ENCODE results near the gene SDR42E2.
"Not testable (repeated sequence)": the region's sequence is repeated elsewhere in the genome, so short reads cannot be mapped to it uniquely, and the experiment has no call there.

The SDR42E2 gene

GRCh38 chr16:22124583-22125284, 37.6 kb upstream of the SDR42E2 start:
- TF ChIP-seq, protein P1, sequence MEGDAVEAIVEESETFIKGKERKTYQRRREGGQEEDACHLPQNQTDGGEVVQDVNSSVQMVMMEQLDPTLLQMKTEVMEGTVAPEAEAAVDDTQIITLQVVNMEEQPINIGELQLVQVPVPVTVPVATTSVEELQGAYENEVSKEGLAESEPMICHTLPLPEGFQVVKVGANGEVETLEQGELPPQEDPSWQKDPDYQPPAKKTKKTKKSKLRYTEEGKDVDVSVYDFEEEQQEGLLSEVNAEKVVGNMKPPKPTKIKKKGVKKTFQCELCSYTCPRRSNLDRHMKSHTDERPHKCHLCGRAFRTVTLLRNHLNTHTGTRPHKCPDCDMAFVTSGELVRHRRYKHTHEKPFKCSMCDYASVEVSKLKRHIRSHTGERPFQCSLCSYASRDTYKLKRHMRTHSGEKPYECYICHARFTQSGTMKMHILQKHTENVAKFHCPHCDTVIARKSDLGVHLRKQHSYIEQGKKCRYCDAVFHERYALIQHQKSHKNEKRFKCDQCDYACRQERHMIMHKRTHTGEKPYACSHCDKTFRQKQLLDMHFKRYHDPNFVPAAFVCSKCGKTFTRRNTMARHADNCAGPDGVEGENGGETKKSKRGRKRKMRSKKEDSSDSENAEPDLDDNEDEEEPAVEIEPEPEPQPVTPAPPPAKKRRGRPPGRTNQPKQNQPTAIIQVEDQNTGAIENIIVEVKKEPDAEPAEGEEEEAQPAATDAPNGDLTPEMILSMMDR (IDR thresholded peaks at IDR 0.05; ENCODE audit: low read depth, low read length) = no peak
- H3K4me3 ChIP-seq (ENCODE audit: low read depth, low read length) = no peak overlapping the region

DNA sequence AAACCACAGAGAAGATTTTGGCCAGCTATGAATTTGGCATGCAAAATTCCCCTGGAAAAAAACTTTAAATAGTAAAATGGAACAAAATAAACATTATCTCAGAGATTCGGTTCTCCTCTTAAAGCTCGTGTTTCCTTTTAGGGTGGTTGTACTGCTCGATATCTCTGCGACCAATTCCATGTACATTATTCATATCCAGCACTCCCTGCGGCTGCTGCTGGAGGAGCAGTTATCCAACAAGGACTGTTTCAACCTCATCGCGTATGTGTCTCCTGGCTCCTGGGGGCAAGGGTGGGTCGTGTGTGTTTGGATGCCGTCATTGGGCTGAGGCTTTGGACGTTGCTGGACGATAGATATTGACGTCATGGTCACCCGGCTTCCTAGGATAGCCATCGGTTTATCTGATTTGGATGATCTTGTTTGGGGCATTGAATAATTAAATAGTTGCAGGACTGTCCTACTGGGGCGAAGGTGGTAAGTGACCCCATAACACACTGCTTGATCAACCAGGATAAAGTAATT, 36.2 kb upstream of the SDR42E2 start:
- TF ChIP-seq, protein P1 (IDR thresholded peaks at IDR 0.05; ENCODE audit: low read depth, low read length) = no peak
- no peak overlapping the region for H3K4me3 ChIP-seq (ENCODE audit: low read depth, low read length)

GRCh38 chr16:22128537-22128936, 33.8 kb upstream of the SDR42E2 start:
- not testable (repeated sequence) for H3K4me3 ChIP-seq (ENCODE audit: low read depth, low read length)

DNA sequence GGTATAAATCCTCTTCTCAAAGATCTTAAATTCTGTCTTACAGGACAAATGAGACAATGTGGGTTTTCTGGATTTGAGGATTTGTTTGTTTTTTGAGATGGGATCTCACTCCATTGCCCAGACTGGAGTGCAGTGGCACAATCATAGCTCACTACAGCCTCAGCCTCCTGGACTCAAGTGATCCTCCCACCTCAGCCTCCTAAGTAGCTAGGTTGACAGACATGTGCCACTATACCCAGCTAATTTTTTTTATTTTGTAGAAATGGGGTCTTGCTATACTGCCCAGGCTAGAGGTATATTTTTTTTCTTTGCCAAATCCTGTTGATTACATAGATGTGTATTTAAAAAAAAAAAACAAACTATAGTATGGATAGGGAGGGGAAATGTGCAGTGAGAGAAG, 31.8 kb upstream of the SDR42E2 start:
- TF ChIP-seq, protein P1 (IDR thresholded peaks at IDR 0.05; ENCODE audit: low read depth, low read length) = no peak
- H3K4me3 ChIP-seq (ENCODE audit: low read depth, low read length) = no peak overlapping the region

- H3K4me3 ChIP-seq (ENCODE audit: low read depth, low read length) = no peak overlapping the region
- TF ChIP-seq, protein P1 (IDR thresholded peaks at IDR 0.05; ENCODE audit: low read depth, low read length) = no peak
These were observed 29.5 kb upstream of the SDR42E2 start for GRCh38 chr16:22132801-22133200.

DNA sequence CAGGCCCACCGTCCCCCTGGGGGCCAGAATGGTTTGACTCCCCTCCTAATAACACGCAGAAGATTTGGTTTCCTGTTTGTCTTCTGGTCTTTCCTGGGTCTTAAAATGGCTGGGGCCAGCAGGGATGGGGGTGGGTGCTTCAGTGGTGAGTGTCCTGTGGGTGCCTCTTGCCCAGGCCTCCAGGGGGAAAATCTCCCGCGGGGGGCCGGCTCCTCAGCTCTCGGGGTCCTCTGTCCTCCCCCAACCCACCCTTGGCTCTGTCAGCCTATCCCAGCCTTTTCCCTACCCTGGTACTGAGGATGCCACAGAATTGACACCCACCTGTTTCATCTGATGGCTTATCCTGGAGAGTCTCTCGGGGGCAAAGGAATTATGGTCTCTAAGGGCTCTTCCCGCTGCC, 23.8 kb upstream of the SDR42E2 start:
- H3K4me3 ChIP-seq (ENCODE audit: low read depth, low read length) = no peak overlapping the region
- TF ChIP-seq, protein P1 (IDR thresholded peaks at IDR 0.05; ENCODE audit: low read depth, low read length) = no peak

- H3K4me3 ChIP-seq (ENCODE audit: low read depth, low read length) = no peak overlapping the region
- TF ChIP-seq, protein P1 (IDR thresholded peaks at IDR 0.05; ENCODE audit: low read depth, low read length) = no peak
These were observed 23.3 kb upstream of the SDR42E2 start for GRCh38 chr16:22139008-22139407.

GRCh38 chr16:22139732-22140131, 22.6 kb upstream of the SDR42E2 start:
- no peak overlapping the region for H3K4me3 ChIP-seq (ENCODE audit: low read depth, low read length)
- TF ChIP-seq, protein P1 (IDR thresholded peaks at IDR 0.05; ENCODE audit: low read depth, low read length) = no peak
